NCI-H1105 treated with DMSO at 0.1 percent for 48 hours (cell line): ENCODE results near the gene CYP2A6.
"Not testable (repeated sequence)": the region's sequence is repeated elsewhere in the genome, so short reads cannot be mapped to it uniquely, and the experiment has no call there.

Experiments
- DNase-seq: peaks from one replicate; lab custom pipeline; 2025; lab: John Stamatoyannopoulos, UW

The CYP2A6 gene

DNA sequence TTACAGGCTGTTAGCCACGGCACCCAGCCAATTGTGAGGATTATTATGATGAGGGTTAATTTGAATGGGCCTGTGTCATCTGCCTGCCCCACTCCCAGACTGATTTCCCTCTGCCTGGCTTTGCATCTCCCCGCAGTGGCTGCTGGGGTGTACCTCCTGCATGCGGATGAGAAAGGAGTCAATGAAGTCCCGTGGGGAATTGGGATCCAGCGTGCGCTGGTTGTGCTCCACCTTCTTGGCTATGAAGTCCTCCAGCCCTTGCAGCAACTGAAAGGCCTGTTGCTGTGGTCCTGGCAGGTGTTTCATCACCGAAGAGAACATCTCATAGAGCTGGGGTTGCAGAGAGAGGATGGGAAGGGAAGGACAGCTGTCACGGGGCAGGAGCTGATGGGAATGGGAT is 3.5 kb downstream of the CYP2A6 start:
- not testable (repeated sequence) for DNase-seq

DNA sequence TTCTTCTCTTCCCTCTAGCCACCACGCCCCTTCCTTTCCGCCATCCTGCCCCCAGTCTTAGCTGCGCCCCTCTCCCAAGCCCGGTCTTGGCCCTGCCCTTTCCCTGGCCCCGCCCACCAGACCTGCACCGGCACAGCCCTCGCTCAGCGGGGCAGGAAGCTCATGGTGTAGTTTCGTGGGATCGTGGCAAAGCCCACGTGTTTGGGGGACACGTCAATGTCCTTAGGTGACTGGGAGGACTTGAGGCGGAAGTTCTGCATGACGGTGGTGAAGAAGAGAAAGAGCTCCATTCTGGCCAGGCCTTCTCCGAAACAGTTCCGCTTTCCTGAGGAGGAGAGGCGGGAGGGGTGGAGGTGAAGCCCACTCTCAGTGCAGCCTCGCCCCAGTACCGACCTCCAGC is 6.6 kb downstream of the CYP2A6 start:
- not testable (repeated sequence) for DNase-seq

DNA sequence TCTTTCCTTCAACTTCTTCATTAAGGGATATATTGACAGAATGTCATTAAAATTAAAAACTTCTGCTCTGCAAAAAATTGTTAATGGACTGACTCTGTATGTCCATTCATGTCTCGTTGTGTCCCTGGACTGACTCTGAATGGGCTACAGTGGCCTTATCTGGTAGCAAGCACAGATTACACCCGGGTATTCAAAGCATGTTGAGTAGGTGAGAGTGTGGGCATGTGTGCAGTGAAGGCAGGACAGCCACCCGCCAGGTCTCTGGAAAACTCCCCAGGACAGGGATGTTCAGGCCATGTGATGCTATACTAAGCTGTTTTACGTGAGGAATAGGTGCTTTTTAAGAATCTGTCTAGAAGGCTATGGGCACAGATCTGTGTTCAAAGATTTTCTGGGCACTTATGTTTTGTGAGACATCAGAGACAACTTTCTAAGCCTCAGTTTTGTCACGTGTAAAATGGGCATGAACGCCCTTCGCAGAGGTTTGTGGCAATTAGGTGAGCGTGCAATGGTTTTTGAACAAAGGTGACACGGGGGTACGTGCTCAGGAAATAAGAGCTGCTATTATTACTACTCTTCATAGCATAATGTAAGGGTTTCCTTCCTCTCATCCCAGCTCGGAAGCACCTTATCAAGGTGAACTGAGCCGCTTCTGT is 7.1 kb downstream of the CYP2A6 start:
- not testable (repeated sequence) for DNase-seq

DNA sequence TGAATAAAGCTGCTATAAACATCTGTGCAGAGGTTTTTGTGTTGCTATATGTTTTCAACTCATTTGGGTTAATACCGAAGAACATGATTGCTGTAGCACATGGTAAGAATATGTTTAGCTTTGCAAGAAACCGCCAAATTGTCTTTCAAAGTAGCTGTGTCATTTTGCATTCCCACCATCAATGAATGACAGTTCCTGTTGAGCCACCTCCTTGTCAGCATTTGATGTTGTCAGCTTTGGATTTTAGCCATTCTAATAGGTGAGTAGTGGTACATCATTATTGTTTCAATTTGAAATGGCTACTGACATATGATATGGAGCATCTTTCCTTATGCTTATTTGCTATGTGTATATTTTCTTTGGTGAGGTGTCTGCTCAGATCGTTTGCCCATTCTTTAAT is 8.2 kb downstream of the CYP2A6 start:
- DNase-seq, result not testable (repeated sequence)

DNA sequence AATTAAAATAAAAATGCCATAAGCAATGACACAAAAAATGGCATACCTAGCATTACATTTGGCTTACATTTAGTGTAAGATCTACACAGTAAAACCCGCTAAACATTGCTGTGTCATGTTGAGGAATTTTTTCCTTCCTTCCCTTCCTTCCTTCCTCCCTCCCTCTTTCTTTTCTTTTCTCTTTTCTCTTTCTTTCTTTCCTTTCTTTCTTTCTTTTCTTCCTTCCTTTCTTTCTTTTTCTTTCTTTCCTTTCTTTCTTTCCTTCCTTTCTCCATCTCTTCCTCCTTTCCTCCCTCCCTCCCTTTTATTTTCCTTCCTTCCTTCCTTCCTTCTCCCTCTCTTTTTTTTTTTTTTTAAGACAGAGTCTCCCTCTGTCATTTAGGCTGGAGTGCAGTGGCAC is 11.8 kb downstream of the CYP2A6 start:
- DNase-seq, result not testable (repeated sequence)

DNA sequence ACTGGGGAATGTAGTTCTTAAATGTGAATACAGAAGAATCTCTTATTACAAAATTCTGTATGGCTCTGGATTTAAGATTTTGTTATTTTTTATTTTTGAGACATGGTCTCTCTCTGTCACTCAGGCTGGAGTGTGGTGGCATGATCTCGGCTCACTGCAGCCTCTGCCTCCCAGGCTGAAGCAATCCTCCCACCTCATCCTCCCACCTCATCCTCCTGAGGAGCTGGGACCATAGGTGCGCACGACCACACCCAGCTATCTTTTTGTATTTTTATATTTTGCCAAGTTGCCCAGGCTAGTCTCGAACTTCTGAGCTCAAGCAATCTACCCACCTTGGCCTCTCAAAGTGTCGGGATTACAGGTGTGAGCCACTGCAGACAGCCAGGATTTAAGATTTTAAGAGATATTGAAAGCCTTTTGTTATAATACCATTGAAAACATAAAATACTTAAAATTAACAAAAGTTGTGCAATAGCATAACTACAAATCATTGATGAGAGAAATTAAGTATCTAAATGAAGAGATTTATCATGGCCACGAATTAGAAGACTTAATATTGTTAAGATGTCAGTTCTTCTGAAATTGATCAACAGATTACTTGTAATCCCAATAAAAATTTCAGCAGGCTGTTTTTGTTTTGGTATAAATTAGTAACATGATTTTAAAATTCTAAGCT is 13.4 kb downstream of the CYP2A6 start:
- no peak for DNase-seq

GRCh38 chr19:40833728-40834533 is 16.3 kb downstream of the CYP2A6 start:
- DNase-seq, result not testable (repeated sequence)

GRCh38 chr19:40832431-40832790 is 17.8 kb downstream of the CYP2A6 start:
- not testable (repeated sequence) for DNase-seq

DNA sequence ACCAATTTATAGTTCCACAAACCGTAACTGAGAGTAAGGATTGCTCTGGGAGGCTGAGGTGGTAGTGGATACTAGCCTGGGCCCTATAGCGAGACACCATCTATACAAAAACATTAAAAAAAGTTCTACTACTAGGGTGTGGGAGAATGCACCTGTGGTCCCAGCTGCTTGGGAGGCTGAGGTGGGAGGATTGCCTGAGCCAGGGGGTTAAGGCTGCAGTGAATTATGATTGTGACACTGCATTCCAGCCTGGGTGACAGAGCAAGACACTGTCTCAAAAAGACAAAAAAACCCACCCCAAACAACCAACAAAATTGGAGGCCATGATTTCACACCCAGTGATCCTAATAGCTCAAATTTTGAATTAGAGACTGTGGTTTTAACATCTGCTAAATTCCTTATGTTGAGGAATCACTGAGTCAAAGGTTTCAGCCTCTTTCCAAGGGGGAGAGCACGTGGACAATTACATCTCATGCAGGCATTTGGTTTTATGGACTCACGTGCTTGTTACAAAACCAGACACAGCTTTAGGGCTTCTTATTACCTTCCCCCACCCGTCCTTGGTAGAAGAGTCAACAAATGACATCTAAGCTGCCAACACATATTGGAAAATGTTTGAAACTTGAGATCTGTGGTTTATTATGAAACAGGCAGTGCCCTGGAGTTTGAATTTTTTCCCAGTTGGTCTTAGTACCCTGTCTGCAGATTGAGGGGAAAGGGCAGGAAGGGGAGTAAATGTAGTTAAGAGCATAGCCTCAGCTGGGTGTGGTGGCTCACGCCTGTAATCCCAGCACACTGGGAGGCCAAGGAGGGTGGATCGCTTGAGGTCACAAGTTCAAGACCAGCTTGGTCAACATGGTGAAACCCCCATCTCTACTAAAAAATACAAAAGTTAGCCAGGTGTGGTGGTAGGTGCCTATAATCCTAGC is 18.5 kb downstream of the CYP2A6 start:
- DNase-seq, result no peak

DNA sequence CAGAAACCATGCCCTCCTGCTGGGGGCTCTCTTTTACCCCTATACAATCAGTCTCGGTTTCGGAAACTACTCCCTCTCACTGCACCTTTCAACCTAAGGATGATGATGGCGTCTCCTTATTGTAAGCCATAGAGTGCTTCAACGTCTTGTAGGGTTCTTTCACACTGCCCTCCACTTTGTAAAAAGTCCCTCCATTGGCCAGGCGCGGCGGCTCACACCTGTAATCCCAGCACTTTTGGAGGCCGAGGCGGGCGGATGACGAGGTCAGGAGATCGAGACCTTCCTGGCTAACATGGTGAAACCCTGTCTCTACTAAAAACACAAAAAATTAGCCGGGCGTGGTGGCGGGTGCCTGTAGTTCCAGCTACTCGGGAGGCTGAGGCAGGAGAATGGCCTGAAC is 19.5 kb downstream of the CYP2A6 start:
- DNase-seq, result not testable (repeated sequence)

DNA sequence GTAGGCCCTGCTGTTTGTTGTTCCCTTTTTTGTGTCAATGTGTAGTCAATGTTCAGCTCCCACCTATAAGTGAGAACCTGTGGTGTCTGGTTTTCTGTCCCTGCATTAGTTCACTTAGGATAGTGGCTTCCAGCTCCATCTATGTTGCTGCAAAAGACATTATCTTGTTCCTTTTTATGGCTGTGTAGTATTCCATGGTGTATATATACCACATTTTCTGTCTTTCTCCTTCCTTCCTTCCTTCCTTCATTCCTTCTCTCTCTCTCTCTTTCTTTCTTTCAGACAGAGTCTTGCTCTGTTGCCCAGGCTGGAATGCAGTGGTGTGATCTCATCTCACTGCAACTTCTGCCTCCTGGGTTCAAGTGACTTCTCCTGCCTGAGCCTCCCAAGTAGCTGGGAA is 21.0 kb downstream of the CYP2A6 start:
- DNase-seq, result no peak

DNA sequence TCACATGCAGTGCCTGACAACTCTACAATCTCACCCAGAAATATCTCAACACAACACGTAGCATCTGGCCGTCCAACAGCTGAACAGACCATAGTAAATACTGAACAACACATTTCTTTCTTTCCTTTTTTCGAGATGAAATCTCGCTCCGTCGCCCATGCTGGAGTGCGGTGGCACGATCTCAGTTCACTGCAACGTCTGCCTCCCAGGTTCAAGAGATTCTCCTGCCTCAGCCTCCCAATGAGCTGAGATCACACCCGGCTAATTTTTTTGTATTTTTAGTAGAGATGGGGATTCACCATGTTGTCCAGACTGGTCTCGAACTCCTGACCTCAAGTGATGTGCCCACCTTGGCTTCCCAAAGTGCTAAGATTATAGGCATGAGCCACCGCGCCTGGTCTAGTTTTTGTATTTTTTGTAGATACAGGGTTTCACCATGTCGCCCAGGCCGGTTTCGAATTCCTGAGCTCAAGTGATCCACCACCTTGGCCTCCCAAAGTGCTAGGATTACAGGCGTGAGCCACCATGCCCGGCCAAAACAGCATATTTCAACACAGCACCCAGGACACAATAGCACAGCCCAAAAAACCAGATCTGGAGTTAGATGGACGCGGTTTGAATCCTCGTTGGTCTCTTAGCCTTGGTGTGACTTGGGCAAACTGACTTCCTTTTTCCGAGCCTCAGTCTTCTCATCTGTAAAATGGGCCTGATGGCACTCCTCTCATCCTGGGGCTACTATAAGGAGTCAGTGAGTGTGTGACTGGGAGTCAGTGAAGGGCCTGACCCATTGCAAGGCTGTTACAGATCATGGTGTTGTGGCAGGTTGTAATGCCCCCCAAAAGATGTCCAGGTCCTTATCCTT is 22.6 kb downstream of the CYP2A6 start:
- DNase-seq, result no peak

- not testable (repeated sequence) for DNase-seq
These were observed 23.4 kb downstream of the CYP2A6 start for GRCh38 chr19:40826699-40827385.

DNA sequence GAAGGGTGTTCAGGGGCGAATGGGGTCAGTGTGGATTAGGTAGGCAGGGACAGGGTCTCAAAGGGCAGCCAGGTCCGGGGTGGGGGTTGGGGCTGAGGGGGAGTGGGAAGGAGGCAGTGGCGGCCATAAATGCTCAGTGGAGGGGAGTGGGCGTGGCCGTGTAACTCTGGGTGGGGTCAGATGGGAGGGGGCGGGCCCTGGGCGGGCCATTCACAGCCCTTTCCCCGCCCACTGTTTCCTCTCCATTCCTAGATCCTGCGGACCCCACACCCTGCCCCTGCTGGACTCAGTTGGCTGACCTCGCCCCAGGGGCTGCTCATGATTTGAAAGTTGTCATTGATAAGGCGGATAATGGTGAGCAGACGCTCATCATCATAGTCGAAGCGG is 23.9 kb downstream of the CYP2A6 start:
- DNase-seq, result not testable (repeated sequence)

- not testable (repeated sequence) for DNase-seq
These were observed 24.7 kb downstream of the CYP2A6 start for GRCh38 chr19:40825460-40826095.

GRCh38 chr19:40824916-40825315 is 25.3 kb downstream of the CYP2A6 start:
- DNase-seq, result not testable (repeated sequence)

DNA sequence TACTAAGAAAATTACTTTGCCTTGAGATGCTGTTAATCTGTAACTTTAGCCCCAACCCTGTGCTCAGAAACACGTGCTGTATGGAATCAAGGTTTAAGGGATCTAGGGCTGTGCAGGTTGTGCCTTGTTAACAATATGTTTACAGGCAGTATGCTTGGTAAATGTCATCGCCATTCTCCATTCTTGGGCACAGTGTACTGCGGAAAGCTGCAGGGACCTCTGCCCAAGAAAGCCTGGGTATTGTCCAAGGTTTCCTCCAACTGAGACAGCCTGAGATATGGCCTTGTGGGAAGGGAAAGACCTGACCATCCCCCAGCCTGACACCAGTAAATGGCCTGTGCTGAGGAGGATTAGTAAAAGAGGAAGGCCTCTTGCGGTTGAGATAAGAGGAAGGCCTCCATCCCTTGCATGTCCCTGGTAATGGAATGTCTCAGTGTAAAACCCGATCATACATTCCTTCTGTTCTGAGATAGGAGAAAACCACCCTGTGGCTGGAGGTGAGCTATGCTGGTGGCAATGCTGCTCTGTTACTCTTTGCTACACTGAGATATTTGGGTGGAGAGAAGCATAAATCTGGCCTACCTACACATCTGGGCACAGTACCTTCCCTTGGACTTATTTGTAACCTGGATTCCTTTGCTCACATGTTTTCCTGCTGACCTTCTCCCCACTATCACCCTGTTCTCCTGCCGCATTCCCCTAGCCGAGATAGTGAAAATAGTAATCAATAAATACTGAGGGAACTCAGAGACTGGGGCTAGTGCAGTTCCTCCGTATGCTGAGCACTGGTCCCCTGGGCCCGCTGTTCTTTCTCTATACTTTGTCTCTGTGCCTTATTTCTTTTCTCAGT is 27.3 kb downstream of the CYP2A6 start:
- DNase-seq, result not testable (repeated sequence)

DNA sequence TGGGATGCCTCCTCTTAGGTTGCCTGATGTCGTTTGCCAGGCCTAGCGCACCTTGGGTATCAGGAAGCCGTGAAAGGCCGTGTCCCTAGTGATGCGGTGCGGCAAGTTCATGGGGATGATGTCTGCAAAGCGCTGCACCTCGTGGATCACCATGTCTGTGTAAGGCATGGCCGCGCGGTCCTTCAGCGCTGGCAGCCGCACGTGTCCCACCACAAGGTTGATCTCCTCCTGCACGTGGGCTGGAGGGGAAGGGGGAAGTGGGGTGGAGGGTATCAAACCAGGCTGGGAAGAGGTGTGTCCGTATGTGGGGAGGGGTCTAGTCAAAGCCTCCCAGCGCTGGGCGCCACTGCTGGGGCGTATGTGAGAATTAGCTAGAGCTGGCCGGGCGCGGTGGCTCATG is 28.1 kb downstream of the CYP2A6 start:
- DNase-seq, result no peak
